Measurements from ENCODE around the gene ADI1.

GRCh38 chr2:3504741-3505140, 14.6 kb downstream of the ADI1 start:
- TF ChIP-seq GABPA (IDR thresholded peaks at IDR 0.05; ENCODE audit: low read depth), result no peak
- TF ChIP-seq, protein P1, sequence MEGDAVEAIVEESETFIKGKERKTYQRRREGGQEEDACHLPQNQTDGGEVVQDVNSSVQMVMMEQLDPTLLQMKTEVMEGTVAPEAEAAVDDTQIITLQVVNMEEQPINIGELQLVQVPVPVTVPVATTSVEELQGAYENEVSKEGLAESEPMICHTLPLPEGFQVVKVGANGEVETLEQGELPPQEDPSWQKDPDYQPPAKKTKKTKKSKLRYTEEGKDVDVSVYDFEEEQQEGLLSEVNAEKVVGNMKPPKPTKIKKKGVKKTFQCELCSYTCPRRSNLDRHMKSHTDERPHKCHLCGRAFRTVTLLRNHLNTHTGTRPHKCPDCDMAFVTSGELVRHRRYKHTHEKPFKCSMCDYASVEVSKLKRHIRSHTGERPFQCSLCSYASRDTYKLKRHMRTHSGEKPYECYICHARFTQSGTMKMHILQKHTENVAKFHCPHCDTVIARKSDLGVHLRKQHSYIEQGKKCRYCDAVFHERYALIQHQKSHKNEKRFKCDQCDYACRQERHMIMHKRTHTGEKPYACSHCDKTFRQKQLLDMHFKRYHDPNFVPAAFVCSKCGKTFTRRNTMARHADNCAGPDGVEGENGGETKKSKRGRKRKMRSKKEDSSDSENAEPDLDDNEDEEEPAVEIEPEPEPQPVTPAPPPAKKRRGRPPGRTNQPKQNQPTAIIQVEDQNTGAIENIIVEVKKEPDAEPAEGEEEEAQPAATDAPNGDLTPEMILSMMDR (IDR thresholded peaks at IDR 0.05; ENCODE audit: insufficient read depth, low read length), result no peak
- TF ChIP-seq POLR2AphosphoS5 (IDR thresholded peaks at IDR 0.05; ENCODE audit: low read depth), result no peak
- TF ChIP-seq, protein P2, sequence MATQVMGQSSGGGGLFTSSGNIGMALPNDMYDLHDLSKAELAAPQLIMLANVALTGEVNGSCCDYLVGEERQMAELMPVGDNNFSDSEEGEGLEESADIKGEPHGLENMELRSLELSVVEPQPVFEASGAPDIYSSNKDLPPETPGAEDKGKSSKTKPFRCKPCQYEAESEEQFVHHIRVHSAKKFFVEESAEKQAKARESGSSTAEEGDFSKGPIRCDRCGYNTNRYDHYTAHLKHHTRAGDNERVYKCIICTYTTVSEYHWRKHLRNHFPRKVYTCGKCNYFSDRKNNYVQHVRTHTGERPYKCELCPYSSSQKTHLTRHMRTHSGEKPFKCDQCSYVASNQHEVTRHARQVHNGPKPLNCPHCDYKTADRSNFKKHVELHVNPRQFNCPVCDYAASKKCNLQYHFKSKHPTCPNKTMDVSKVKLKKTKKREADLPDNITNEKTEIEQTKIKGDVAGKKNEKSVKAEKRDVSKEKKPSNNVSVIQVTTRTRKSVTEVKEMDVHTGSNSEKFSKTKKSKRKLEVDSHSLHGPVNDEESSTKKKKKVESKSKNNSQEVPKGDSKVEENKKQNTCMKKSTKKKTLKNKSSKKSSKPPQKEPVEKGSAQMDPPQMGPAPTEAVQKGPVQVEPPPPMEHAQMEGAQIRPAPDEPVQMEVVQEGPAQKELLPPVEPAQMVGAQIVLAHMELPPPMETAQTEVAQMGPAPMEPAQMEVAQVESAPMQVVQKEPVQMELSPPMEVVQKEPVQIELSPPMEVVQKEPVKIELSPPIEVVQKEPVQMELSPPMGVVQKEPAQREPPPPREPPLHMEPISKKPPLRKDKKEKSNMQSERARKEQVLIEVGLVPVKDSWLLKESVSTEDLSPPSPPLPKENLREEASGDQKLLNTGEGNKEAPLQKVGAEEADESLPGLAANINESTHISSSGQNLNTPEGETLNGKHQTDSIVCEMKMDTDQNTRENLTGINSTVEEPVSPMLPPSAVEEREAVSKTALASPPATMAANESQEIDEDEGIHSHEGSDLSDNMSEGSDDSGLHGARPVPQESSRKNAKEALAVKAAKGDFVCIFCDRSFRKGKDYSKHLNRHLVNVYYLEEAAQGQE (IDR thresholded peaks at IDR 0.05; ENCODE audit: insufficient replicate concordance, low read depth), result no peak
- TF ChIP-seq SPI1 (IDR thresholded peaks at IDR 0.05; ENCODE audit: borderline replicate concordance, low read depth), result no peak

Measured in HL-60 (cell line).